Measurements from ENCODE around the gene ENAM. TPM values are rescaled to one million over a fixed set of nuclear protein-coding genes. Genes with fewer than 3 reads are reported as not detected.

The ENAM gene
- total RNA-seq, 1 experiment from 2014 or later = not detected

GRCh38 chr4:70680934-70681333 lies 52.4 kb downstream of the ENAM start:
- Histone ChIP-seq H3K36me3 (ENCODE audit: control insufficient read depth in 1 of 2, insufficient read depth in 2 of 2, low read length in 2 of 2) (no peaks in the 10 kb centered on the region), H3K4me2 (ENCODE audit: low read length) (no peak overlapping the region), H2AFZ (ENCODE audit: low read depth, low read length, poor library complexity, severe bottlenecking) (peak overlapping the region; percentile 10), H3K79me2 (ENCODE audit: insufficient read depth, low read length) (no peaks in the 10 kb centered on the region), H4K20me1 (ENCODE audit: insufficient read depth) (no peaks in the 10 kb centered on the region), H3K4me3 (replicated peaks in 1 of 2; ENCODE audit: low read depth in 1 of 2, low read length in 2 of 2) (no peak overlapping the region), H3K4me1 (ENCODE audit: control insufficient read depth in 1 of 2, insufficient read depth in 2 of 2, low read length in 2 of 2) (peaks cover 0 to 11% of the 10 kb centered on the region in 2 experiments; a peak in 2 of 4 replicates), H3K27ac (ENCODE audit: low read depth, low read length) (no peak overlapping the region), H3K27me3 (ENCODE audit: insufficient read depth, low read length) (no peaks in the 10 kb centered on the region), H3K9me3 (ENCODE audit: control insufficient read depth in 1 of 2, insufficient read depth in 1 of 2, low read depth in 1 of 2, low read length in 2 of 2) (no peaks in the 10 kb centered on the region), H3K9ac (ENCODE audit: low read length) (no peak overlapping the region), H3K9me2 (ENCODE audit: insufficient read depth) (no peaks in the 10 kb centered on the region)
- POLR2A ChIA-PET = no interaction called here
- intact Hi-C loops (cut with micrococcal nuclease) = loop anchor here (10.0 kb wide), 1 partner anchor 314 kb away; the partner anchor contains the start of gene DCK
- RAD21 ChIA-PET (ENCODE audit: low non-redundant PET in 1 of 2, low total read pairs in 2 of 2, uncharacterized antibody in 2 of 2, unreplicated experiment in 2 of 2) = no interaction called here
- no peak for TF ChIP-seq ATF3 (IDR thresholded peaks at IDR 0.05)
- TF ChIP-seq EGR1 (IDR thresholded peaks at IDR 0.05; ENCODE audit: low read depth) = no peak
- TF ChIP-seq ELF1 (IDR thresholded peaks at IDR 0.05; ENCODE audit: borderline replicate concordance, low read depth) = no peak
- no peak for TF ChIP-seq RAD21 (IDR thresholded peaks at IDR 0.05; ENCODE audit: low read depth)
- no peak for TF ChIP-seq CTCF (IDR thresholded peaks at IDR 0.05 in 2 of 3, conservative IDR thresholded peaks at IDR 0.05 in 1 of 3; ENCODE audit: borderline replicate concordance in 1 of 3, insufficient read depth in 1 of 3, low read depth in 2 of 3, low read length in 2 of 3)
- no peak for TF ChIP-seq SP1 (IDR thresholded peaks at IDR 0.05; ENCODE audit: low read depth)
- TF ChIP-seq POLR2AphosphoS5 (IDR thresholded peaks at IDR 0.05; ENCODE audit: low read depth, low read length) = no peak
- no peak for TF ChIP-seq REST (IDR thresholded peaks at IDR 0.05; ENCODE audit: low read depth)
- TF ChIP-seq JUND (IDR thresholded peaks at IDR 0.05) = no peak
- no peak for TF ChIP-seq CEBPB (IDR thresholded peaks at IDR 0.05; ENCODE audit: low read depth)
- no peak for TF ChIP-seq SIN3A (IDR thresholded peaks at IDR 0.05; ENCODE audit: low read depth)
- no peak for TF ChIP-seq EZH2 (IDR thresholded peaks at IDR 0.05)
- no peak for TF ChIP-seq TCF7L2 (IDR thresholded peaks at IDR 0.05; ENCODE audit: borderline replicate concordance, extremely low read depth, insufficient read depth, insufficient read length)
- no peak for TF ChIP-seq ZFX (IDR thresholded peaks at IDR 0.05)
- no peak for TF ChIP-seq SRF (IDR thresholded peaks at IDR 0.05; ENCODE audit: low read depth)
- TF ChIP-seq MAX (IDR thresholded peaks at IDR 0.05) = no peak
- no peak for TF ChIP-seq YY1 (IDR thresholded peaks at IDR 0.05; ENCODE audit: extremely low read depth, insufficient replicate concordance, low read depth, low read length)
- TF ChIP-seq FOSL1 (IDR thresholded peaks at IDR 0.05; ENCODE audit: low read depth) = no peak
- no peak for TF ChIP-seq EZH2phosphoT487 (IDR thresholded peaks at IDR 0.05; ENCODE audit: borderline replicate concordance)
- no TSS peak for BruUV-seq (replicated peaks)
- DNase-seq (ENCODE audit: low read depth, low spot score) = no peak
- no peak for ATAC-seq
- CTCF ChIA-PET = no interaction called here
